Activated CD8-positive, alpha-beta memory T cell treated with anti-CD3 and anti-CD28 coated beads for 24 hours (primary cell): ENCODE measurements around the gene RCE1.

ENCODE experiments used
- DNase-seq: peaks from one replicate; pipeline ENCODE4 v3.0.0-alpha.2; 2020

RCE1 gene

GRCh38 chr11:66845143-66845875, 2.1 kb downstream of the RCE1 start:
- DNase-seq = no peak

GRCh38 chr11:66845876-66846212, 2.6 kb downstream of the RCE1 start:
- no peak for DNase-seq

- no peak for DNase-seq
These were observed 3.4 kb downstream of the RCE1 start for GRCh38 chr11:66846671-66847091.

GRCh38 chr11:66847461-66848232, 4.4 kb downstream of the RCE1 start:
- no peak for DNase-seq

- DNase-seq = no peak
These were observed 5.6 kb downstream of the RCE1 start for GRCh38 chr11:66848671-66849500.

- no peak for DNase-seq
These were observed 6.4 kb downstream of the RCE1 start for GRCh38 chr11:66849501-66850234.

DNA sequence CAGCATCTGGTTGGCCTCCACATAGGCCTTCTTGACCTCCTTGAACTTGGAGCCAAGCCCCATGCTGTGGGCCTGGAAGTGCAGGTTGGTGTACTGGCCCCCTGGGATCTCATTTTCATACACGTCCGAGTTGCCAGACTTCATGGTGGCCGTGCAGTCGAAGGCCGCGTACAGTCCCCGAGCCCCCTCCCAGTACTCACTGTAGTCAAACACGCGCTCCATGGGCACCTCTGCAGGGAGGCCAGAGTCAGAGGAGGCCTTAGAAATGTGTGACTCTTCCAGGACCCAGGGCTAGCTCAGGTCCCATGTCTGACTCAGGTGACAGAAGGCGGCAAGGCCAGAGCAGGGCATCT, 7.0 kb downstream of the RCE1 start:
- no peak for DNase-seq

DNA sequence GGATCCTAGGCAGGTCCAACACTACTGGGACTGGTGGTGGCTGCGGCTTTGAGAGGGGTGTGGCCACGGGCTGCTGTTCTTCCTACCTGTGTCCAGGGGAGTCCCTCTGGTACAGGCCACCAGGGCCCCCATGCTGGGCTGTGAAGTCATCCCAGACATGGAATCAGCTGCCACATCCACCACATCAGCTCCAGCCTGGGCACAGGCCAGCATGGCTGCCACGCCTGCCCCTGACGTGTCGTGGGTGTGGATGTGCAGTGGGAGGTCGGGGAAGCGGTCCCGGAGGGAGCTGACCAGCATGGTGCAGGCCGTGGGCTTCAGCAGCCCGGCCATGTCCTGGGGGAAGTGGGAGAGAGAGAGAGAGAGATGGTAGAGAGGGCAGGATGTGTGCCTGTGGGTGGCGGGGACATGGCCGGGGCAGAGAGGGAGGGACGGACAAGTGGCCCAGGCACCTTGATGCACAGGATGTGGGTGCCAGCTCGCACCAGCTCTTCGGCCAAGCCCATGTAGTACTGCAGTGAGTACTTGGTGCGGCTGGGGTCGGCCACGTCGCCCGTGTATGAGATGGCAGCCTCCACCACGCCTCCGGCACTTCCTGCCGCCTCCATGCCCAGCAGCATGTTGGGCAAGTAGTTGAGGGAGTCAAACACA, 7.5 kb downstream of the RCE1 start:
- DNase-seq = no peak

- no peak for DNase-seq
These were observed 8.0 kb downstream of the RCE1 start for GRCh38 chr11:66851239-66851596.

DNA sequence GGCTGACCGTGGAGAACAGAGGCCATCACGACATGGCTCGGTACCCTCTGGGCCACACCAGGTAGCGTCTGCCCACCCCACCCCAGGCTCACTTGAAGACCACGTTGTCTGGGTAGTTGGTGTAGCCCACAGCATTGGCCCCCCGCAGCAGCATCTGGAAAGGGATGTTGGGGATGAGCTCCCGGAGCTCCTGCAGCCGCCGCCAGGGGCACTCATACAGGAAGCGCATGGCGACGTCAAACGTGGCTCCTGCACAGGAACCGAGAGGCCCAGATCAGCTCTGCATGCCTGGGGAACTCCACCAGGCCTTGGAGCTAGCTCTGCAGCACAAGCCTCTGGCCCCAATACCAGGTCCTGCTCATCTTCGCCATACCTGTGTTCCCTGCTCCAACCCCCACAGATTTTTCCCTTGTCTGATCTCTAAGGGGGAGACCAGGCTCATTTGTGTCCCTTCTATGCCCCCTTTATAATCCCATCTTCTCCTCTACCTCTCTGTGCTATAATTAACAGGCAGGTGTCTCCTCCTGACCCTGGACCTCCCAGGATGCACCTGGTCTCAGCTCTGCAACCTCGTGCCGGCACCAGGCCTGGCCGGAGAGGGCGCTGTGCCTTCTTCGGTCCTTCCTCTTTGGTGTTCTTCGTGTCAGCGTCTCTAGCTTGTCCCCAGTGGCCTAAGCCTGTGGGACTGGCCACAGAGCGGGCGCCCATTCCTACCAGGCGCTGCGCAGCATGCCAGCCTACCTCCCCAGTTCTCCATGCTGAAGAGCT, 8.6 kb downstream of the RCE1 start:
- no peak for DNase-seq

- DNase-seq = no peak
These were observed 9.4 kb downstream of the RCE1 start for GRCh38 chr11:66852466-66853241.

DNA sequence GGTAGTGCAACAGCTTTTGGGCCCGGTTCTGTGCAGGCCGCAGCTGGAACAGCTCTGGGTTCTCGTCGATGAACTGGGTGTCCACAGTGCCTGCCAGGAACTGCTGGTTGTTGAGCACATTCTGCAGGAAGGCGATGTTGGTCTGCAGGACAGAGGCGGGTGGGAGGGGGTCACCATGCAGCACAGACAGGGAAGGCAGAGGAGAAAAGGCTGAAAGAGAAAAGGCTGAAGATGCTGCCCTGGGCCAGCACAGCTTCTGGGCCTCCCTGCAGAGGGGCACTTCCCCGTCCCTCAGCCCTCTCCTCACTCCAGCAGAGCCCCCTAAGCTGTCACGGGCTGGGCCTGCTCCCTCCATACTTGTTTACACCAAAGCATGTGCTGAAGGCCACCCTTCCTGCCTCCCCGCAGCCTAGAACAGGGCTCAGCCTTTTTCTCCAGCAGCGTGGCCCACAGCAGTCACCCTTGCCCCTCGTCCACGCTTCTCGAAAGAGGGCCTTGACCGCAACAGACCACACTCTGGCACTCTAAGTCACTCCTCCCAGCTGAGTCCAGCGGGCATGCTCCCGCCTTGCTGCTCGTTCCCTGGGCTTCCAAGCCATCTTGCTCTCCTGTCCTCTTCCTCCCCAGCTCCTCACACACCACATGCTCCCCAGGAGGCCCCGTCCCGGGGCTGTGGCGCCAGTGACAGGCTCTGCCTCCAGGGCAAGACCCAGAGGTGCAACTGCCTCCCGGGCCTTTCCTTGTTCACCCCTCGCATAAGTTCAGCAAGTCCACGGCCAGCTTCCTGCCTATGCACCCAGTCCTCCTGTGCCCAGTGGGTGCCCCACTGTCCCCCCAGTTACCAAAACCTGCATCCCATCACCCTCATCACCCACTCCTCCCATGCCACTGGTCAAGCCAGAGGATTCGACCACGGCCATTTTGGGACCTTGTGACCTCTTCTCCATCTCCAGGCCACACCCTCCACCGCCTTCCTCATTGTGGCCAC, 10.3 kb downstream of the RCE1 start:
- no peak for DNase-seq

GRCh38 chr11:66854231-66854661, 11.0 kb downstream of the RCE1 start:
- no peak for DNase-seq

DNA sequence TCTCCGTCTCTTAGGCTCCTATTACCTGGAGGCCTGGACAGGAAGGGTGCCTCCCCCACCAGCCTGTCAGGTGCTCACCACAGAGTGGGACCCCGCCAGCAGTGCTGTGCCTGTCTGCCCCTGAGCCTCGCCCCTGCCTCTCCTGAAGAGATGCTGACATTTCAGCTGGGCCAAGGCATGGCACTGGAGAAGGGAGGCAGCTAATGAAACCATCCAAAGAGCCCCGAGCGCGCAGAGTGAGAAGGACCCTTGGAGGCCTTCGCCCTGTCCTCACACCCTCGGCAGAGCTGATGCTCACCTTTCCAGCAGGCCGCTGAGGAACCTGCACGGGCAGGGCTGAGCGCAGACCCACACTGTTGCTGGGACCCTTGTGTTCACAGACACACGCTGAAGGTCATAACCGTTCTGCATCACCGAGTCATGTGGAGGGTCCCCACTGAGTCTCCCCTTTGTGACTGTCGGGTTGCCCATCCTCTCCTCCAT, 11.5 kb downstream of the RCE1 start:
- no peak for DNase-seq

- peak; percentile 91 for DNase-seq
These were observed 12.6 kb downstream of the RCE1 start for GRCh38 chr11:66855574-66856495.

GRCh38 chr11:66856496-66857233, 13.4 kb downstream of the RCE1 start, which contains the start of gene LRFN4:
Gene LRFN4 (plus strand): TSS chr11:66857064. CDS start chr11:66857745, 681 bp downstream.
- DNase-seq = no peak

DNA sequence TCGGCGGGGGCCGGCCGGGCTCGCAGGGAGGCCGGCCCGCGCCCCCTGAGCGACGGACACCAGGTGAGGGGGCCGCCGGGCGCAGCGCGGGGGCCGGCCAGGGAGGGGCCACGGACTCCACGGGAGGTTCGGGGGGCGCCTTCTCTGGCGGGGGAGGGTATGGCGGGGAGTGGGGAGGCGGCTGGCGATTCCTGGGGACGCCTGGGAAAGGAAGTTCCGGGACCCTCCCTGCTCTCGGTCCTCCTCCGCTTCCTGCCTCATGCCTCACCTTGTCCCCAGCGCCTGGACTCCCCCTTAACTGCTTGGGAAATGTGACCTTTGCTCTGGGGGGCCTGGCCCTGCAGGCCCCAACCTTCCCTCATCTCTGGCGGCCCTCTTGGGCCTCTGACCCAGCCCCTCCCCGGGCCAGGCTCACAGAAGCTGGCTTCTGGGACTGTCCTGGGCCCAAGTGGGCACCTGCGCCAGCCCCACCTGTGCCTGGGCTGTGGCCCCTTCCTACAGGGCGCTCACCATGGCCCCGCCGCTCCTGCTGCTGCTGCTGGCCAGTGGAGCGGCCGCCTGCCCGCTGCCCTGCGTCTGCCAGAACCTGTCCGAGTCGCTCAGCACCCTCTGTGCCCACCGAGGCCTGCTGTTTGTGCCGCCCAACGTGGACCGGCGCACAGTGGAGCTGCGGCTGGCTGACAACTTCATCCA, 14.1 kb downstream of the RCE1 start:
- DNase-seq = no peak
